B cell (primary cell): ENCODE measurements around the gene ZNF214. TPM values are rescaled to one million over a fixed set of nuclear protein-coding genes. Genes with fewer than 3 reads are reported as not detected.

Experiments used
- ATAC-seq: fragments of 200-7000 bp; cut with Tn5 transposase; one replicate; pipeline ENCODE4 v1.10.0; 2021; ENCODE audit warnings: low read depth, mild to moderate bottlenecking, moderate number of reproducible peaks, moderate library complexity
- CTCF ChIA-PET: fragments of 350-600 bp; sonication (Branson Sonifier 250); formaldehyde crosslinking; loops from one replicate; lab custom pipeline; 2021; ENCODE audit warnings: antibody characterized with exemption, inconsistent platforms; lab: Charles Lee
- POLR2A ChIA-PET: fragments of 350-600 bp; sonication (Branson Sonifier 250); formaldehyde crosslinking; loops from one replicate; lab custom pipeline; 2021; ENCODE audit warnings: antibody characterized with exemption; lab: Charles Lee
- DNase-seq: peaks from one replicate; pipeline ENCODE4 v3.0.0; 2013
- H2AFZ ChIP-seq: 2 replicates; pipeline ENCODE4 v1.6.1; 2012; ENCODE audit warnings: mild to moderate bottlenecking, low read depth, low read length; ENCODE audit not compliant: insufficient read depth, poor library complexity, severe bottlenecking
- H3K27ac ChIP-seq, 2 donors: 1 replicate in 1 of 2; 2 replicates in 1 of 2; pipeline ENCODE4 v1.5.1; 2012 to 2013; ENCODE audit warnings: low read length in 2 of 2, mild to moderate bottlenecking in 2 of 2, moderate library complexity in 1 of 2
- H3K27me3 ChIP-seq, 4 experiments: fragments of 200-600 bp in 1 of 4; sonication (generic) in 1 of 4; replicated peaks in 1 of 4; 1 replicate in 2 of 4; 2 replicates in 2 of 4; pipeline versions ENCODE4 v1.6.1 to v1.7.0; 2013 to 2016; ENCODE audit warnings: low read length in 3 of 4, mild to moderate bottlenecking in 2 of 4, mixed read lengths in 1 of 4, moderate library complexity in 1 of 4; ENCODE audit not compliant: insufficient read depth in 4 of 4, control insufficient read depth in 3 of 4; ENCODE audit errors: control extremely low read depth in 1 of 4
- H3K36me3 ChIP-seq, 2 experiments: replicated peaks in 1 of 2; 1 replicate in 1 of 2; 2 replicates in 1 of 2; pipeline versions ENCODE4 v1.6.1 to v1.7.1; 2013; ENCODE audit warnings: low read length in 1 of 2; ENCODE audit not compliant: insufficient read depth in 2 of 2, control insufficient read depth in 1 of 2; ENCODE audit errors: control extremely low read depth in 1 of 2, extremely low read depth in 1 of 2
- H3K4me1 ChIP-seq, 2 donors: fragments of 200-600 bp in 1 of 2; sonication (generic) in 1 of 2; 1 replicate in 1 of 2; 2 replicates in 1 of 2; pipeline versions ENCODE4 v1.5.1 to v1.6.1; 2013 to 2017; ENCODE audit warnings: low read length in 2 of 2; ENCODE audit not compliant: control insufficient read depth in 2 of 2, insufficient read depth in 2 of 2
- H3K4me2 ChIP-seq: replicated peaks from 2 replicates; pipeline ENCODE3; 2012; ENCODE audit warnings: mild to moderate bottlenecking, low read depth, low read length; ENCODE audit not compliant: poor library complexity, severe bottlenecking
- H3K4me3 ChIP-seq, 5 experiments: fragments of 200-600 bp in 1 of 5; sonication (generic) in 1 of 5; 1 replicate in 3 of 5; 2 replicates in 2 of 5; pipeline versions ENCODE4 v1.5.1 to v1.7.0; 2011 to 2016; ENCODE audit warnings: low read length in 4 of 5, mild to moderate bottlenecking in 4 of 5, low read depth in 2 of 5, control low read depth in 1 of 5, moderate library complexity in 1 of 5; ENCODE audit not compliant: insufficient read depth in 1 of 5; ENCODE audit errors: control extremely low read depth in 1 of 5, extremely low read depth in 1 of 5
- H3K79me2 ChIP-seq: fragments of 200-600 bp; sonication (generic); one replicate; pipeline ENCODE4 v1.6.0; 2016; ENCODE audit warnings: low read length; ENCODE audit not compliant: control insufficient read depth, insufficient read depth
- H3K9ac ChIP-seq: fragments of 200-600 bp; sonication (generic); 2 replicates; pipeline ENCODE4 v1.6.1; 2017; ENCODE audit warnings: mild to moderate bottlenecking, low read length, moderate library complexity
- H3K9me3 ChIP-seq, 3 donors: one replicate each; pipeline versions ENCODE4 v1.6.1 to v1.7.1; 2013; ENCODE audit warnings: low read length in 2 of 3; ENCODE audit not compliant: control insufficient read depth in 2 of 3, insufficient read depth in 1 of 3; ENCODE audit errors: control extremely low read depth in 1 of 3
- H4K20me1 ChIP-seq: 2 replicates; pipeline ENCODE4 v1.6.0; 2012; ENCODE audit warnings: mild to moderate bottlenecking, low read length; ENCODE audit not compliant: insufficient read depth, control insufficient read depth, poor library complexity, severe bottlenecking
- H3K27ac Mint-ChIP-seq: one replicate; pipeline ENCODE4 v1.8.0; 2021; ENCODE audit warnings: mixed read lengths
- H3K27me3 Mint-ChIP-seq: one replicate; pipeline ENCODE4 v1.8.0; 2021; ENCODE audit warnings: mixed read lengths
- H3K4me1 Mint-ChIP-seq: one replicate; pipeline ENCODE4 v1.8.0; 2021; ENCODE audit warnings: mixed read lengths
- H3K4me3 Mint-ChIP-seq: one replicate; pipeline ENCODE4 v1.8.0; 2021; ENCODE audit warnings: mixed read lengths
- H3K9me3 Mint-ChIP-seq: one replicate; pipeline ENCODE4 v1.8.0; 2022; ENCODE audit warnings: mixed read lengths; ENCODE audit not compliant: insufficient read depth
- EZH2 ChIP-seq: IDR thresholded peaks from 2 replicates; pipeline ENCODE4 v1.6.1; 2012; ENCODE audit warnings: borderline replicate concordance, low read depth, mild to moderate bottlenecking, moderate library complexity, low read length; ENCODE audit not compliant: insufficient read depth, poor library complexity, severe bottlenecking
- WGBS: methylation state at CpG from one replicate; pipeline ENCODE4 v1.1.5; 2013; ENCODE audit warnings: missing lambda C conversion rate; ENCODE audit not compliant: insufficient coverage; 5-methylcytosine and 5-hydroxymethylcytosine counted together
- intact Hi-C: fragments of 100-400 bp; cut with micrococcal nuclease; formaldehyde crosslinking; loops from one replicate; pipeline ENCODE4 v1.10.0; 2022
- polyA plus RNA-seq: library from polyadenylated mRNA; depleted of rRNA; stranded (reverse); fragments of >200 nt; gene quantifications from 2 replicates; pipeline ENCODE4 v1.2.3, GENCODE V29; 2012
- total RNA-seq, 2 donors: library from RNA; stranded (reverse); fragments of 120-200 nt in 1 of 2; gene quantifications; 1 replicate in 1 of 2; 2 replicates in 1 of 2; pipeline versions ENCODE4 v1.2.3 to v1.2.4, GENCODE V29; 2013 to 2022
- TF ChIP-seq, protein P1 (sequence below): fragments of 200-600 bp; IDR thresholded peaks from one replicate; pipeline ENCODE4 v1.8.0; 2022; ENCODE audit warnings: antibody characterized with exemption, mild to moderate bottlenecking

Gene ZNF214
- total and polyA plus RNA-seq, 2 donors (not counting 1 experiment from before 2014, with no cell fraction given), result not detected

DNA sequence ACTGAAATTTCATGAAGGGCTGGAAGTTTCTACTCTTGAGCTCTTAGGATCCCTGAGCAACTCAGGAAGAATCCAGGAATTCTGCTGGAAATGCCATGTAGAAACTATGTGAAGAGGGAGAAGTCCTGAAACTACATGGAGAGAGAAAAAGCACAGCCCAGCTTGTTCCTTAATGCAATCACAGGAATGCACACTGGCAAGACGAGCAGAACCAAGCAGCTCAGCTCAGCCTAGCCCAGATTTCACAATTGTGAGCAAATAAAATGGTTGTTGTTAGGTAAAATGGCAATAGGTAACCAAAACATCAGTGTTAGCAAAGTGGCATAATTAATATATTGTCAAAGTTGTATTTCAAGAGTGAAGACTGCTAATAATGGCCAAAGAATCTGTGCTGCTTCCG lies 28.1 kb downstream of the ZNF214 start:
- Histone ChIP-seq H4K20me1 (no peaks in the 10 kb centered on the region), H3K27me3 (no peaks in the 10 kb centered on the region), H3K4me3 (no peak overlapping the region), H3K9me3 (no peaks in the 10 kb centered on the region), H3K27ac (no peak overlapping the region), H3K36me3 (no peaks in the 10 kb centered on the region), H3K9ac (no peak overlapping the region), H3K4me2 (no peak overlapping the region), H3K4me1 (no peaks in the 10 kb centered on the region), H3K79me2 (no peaks in the 10 kb centered on the region), H2AFZ (no peak overlapping the region)
- no peaks in the 10 kb centered on the region for H3K9me3 Mint-ChIP-seq
- DNase-seq, result no peak
- ChIA-PET POLR2A (no interaction called here), CTCF (no interaction called here)
- no peak for TF ChIP-seq EZH2
- TF ChIP-seq, protein P1, sequence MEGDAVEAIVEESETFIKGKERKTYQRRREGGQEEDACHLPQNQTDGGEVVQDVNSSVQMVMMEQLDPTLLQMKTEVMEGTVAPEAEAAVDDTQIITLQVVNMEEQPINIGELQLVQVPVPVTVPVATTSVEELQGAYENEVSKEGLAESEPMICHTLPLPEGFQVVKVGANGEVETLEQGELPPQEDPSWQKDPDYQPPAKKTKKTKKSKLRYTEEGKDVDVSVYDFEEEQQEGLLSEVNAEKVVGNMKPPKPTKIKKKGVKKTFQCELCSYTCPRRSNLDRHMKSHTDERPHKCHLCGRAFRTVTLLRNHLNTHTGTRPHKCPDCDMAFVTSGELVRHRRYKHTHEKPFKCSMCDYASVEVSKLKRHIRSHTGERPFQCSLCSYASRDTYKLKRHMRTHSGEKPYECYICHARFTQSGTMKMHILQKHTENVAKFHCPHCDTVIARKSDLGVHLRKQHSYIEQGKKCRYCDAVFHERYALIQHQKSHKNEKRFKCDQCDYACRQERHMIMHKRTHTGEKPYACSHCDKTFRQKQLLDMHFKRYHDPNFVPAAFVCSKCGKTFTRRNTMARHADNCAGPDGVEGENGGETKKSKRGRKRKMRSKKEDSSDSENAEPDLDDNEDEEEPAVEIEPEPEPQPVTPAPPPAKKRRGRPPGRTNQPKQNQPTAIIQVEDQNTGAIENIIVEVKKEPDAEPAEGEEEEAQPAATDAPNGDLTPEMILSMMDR, result no peak
- intact Hi-C loops, result no loop called here
- H3K4me3 Mint-ChIP-seq, result no peak overlapping the region
- H3K27me3 Mint-ChIP-seq, result no peaks in the 10 kb centered on the region
- H3K27ac Mint-ChIP-seq, result no peak overlapping the region
- no peak for ATAC-seq
- 86% methylated on average over 1 of the region's 2 CpGs for WGBS
- H3K4me1 Mint-ChIP-seq, result peaks cover 3% of the 10 kb centered on the region

DNA sequence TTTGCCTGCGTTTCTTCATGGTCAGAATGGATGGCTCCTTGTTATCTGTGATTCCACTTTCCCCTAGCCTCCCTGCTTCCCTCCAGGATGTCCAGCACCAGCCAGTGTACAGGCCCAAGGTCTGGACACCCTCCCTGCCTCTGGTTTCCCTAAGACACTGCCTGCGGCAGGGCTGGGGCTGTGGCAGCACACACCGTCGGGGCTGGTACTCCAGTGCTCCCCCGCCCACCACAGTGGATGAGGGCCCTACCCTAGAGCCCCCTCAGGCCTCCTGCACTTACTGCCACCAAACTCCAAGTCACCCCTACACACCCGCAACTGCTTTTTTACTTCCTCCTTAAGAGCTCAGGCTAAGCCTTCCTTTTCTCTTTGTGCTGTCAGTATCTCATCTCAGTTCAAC lies 28.9 kb downstream of the ZNF214 start:
- H3K9ac ChIP-seq, result no peak overlapping the region
- 92% methylated on average over 6 of the region's 6 CpGs for WGBS
- H3K4me3 ChIP-seq, result no peak overlapping the region
- no peaks in the 10 kb centered on the region for H3K9me3 ChIP-seq
- H3K4me1 ChIP-seq, result no peaks in the 10 kb centered on the region
- no peaks in the 10 kb centered on the region for H3K27me3 Mint-ChIP-seq
- no peaks in the 10 kb centered on the region for H3K27me3 ChIP-seq
- H2AFZ ChIP-seq, result no peak overlapping the region
- H3K79me2 ChIP-seq, result no peaks in the 10 kb centered on the region
- no peaks in the 10 kb centered on the region for H4K20me1 ChIP-seq
- H3K4me3 Mint-ChIP-seq, result no peak overlapping the region
- CTCF ChIA-PET, result no interaction called here
- TF ChIP-seq, protein P1, result no peak
- no peak for TF ChIP-seq EZH2
- H3K4me2 ChIP-seq, result no peak overlapping the region
- no peaks in the 10 kb centered on the region for H3K9me3 Mint-ChIP-seq
- no peak overlapping the region for H3K27ac ChIP-seq
- no peak overlapping the region for H3K27ac Mint-ChIP-seq
- ATAC-seq (no peak), DNase-seq (no peak)
- POLR2A ChIA-PET, result no interaction called here
- intact Hi-C loops, result no loop called here
- no peaks in the 10 kb centered on the region for H3K36me3 ChIP-seq
- H3K4me1 Mint-ChIP-seq, result peaks cover 3% of the 10 kb centered on the region
